SIG-M5 (cell line): Measurements from ENCODE around the gene PLAGL1.
"Not testable (repeated sequence)": the region's sequence is repeated elsewhere in the genome, so short reads cannot be mapped to it uniquely, and the experiment has no call there.

Source experiments
- DNase-seq: peaks from one replicate; lab custom pipeline; 2025; lab: John Stamatoyannopoulos, UW

Gene PLAGL1

GRCh38 chr6:144009628-144010027 is 1.6 kb upstream of the PLAGL1 start:
- not testable (repeated sequence) for DNase-seq

GRCh38 chr6:144008846-144009245 is 787 bp upstream of the PLAGL1 start:
- DNase-seq, result no peak

GRCh38 chr6:144007478-144008119 is 460 bp downstream of the PLAGL1 start:
- DNase-seq, result no peak

- no peak for DNase-seq
Measured at GRCh38 chr6:144006736-144007477, 1.2 kb downstream of the PLAGL1 start.

GRCh38 chr6:143999406-143999805 is 8.7 kb downstream of the PLAGL1 start:
- DNase-seq, result no peak

- DNase-seq, result no peak
Measured at GRCh38 chr6:143998686-143999085, 9.4 kb downstream of the PLAGL1 start.

- no peak for DNase-seq
Measured at GRCh38 chr6:143993965-143994646, 14.0 kb downstream of the PLAGL1 start.

GRCh38 chr6:143992285-143992684 is 15.8 kb downstream of the PLAGL1 start:
- DNase-seq, result no peak

GRCh38 chr6:143986463-143987065 is 21.5 kb downstream of the PLAGL1 start:
- no peak for DNase-seq

- DNase-seq, result no peak
Measured at GRCh38 chr6:143984666-143985065, 23.4 kb downstream of the PLAGL1 start.

GRCh38 chr6:143982968-143983367 is 25.1 kb downstream of the PLAGL1 start:
- no peak for DNase-seq

GRCh38 chr6:143980921-143981320 is 27.1 kb downstream of the PLAGL1 start:
- DNase-seq, result no peak

- DNase-seq, result no peak
Measured at GRCh38 chr6:143976806-143977349, 31.2 kb downstream of the PLAGL1 start.

GRCh38 chr6:143974089-143974488 is 34.0 kb downstream of the PLAGL1 start:
- DNase-seq, result no peak

- DNase-seq, result no peak
Measured at GRCh38 chr6:143973097-143973966, 34.7 kb downstream of the PLAGL1 start.

- no peak for DNase-seq
Measured at GRCh38 chr6:143971482-143972205, 36.4 kb downstream of the PLAGL1 start.

GRCh38 chr6:143970456-143971218 is 37.4 kb downstream of the PLAGL1 start:
- DNase-seq, result no peak

GRCh38 chr6:143969077-143969476 is 39.0 kb downstream of the PLAGL1 start:
- DNase-seq, result no peak

- DNase-seq, result no peak
Measured at GRCh38 chr6:143967706-143968376, 40.2 kb downstream of the PLAGL1 start.
